Uterus (tissue), 2 donors: Measurements from ENCODE around the gene ATP8A2.

Source experiments
- POLR2A ChIP-seq, 2 donors: fragments of 450-650 bp; IDR thresholded peaks; one replicate each; pipeline ENCODE4 v1.6.1; 2016; ENCODE audit warnings: antibody characterized with exemption in 2 of 2, mild to moderate bottlenecking in 1 of 2, moderate library complexity in 1 of 2
- TF ChIP-seq, protein P1 (sequence below), 4 experiments: fragments of 200-600 bp in 2 of 4; fragments of 450-650 bp in 2 of 4; sonication (generic) in 2 of 4; IDR thresholded peaks; one replicate each; pipeline ENCODE4 v1.5.1; 2016 to 2019; ENCODE audit warnings: antibody characterized with exemption in 4 of 4, mild to moderate bottlenecking in 2 of 4, moderate library complexity in 1 of 4

DNA sequence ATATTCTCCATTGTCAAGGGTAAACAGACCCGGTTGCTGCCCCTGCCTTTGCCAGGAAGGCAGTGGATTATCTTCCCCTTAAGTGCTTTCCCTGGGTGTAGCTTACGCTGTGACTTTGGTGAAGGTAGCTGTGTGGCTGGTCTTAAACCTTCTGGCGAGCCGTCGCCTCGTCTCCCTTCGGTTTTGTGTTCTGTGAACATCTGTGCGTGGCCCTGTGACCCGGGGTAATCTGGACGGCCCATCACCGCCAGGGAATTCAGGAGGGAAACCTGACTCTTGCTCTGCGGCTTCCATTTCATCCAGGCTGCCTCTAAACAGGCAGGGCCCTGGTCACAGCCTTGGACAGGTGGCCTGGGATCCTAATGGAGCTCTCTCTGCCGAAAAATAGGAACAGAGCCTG, 601.3 kb downstream of the ATP8A2 start:
- TF ChIP-seq, protein P1, sequence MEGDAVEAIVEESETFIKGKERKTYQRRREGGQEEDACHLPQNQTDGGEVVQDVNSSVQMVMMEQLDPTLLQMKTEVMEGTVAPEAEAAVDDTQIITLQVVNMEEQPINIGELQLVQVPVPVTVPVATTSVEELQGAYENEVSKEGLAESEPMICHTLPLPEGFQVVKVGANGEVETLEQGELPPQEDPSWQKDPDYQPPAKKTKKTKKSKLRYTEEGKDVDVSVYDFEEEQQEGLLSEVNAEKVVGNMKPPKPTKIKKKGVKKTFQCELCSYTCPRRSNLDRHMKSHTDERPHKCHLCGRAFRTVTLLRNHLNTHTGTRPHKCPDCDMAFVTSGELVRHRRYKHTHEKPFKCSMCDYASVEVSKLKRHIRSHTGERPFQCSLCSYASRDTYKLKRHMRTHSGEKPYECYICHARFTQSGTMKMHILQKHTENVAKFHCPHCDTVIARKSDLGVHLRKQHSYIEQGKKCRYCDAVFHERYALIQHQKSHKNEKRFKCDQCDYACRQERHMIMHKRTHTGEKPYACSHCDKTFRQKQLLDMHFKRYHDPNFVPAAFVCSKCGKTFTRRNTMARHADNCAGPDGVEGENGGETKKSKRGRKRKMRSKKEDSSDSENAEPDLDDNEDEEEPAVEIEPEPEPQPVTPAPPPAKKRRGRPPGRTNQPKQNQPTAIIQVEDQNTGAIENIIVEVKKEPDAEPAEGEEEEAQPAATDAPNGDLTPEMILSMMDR (IDR thresholded peaks at IDR 0.05): no peak
- no peak for TF ChIP-seq POLR2A (IDR thresholded peaks at IDR 0.05)
